Fibroblast of lung (primary cell): ENCODE results near the gene IFIH1.

ENCODE experiments used
- CTCF ChIP-seq, 2 donors: IDR thresholded peaks in 1 of 2; conservative IDR thresholded peaks in 1 of 2; 1 replicate in 1 of 2; 2 replicates in 1 of 2; pipeline ENCODE4 v1.5.1; 2011 to 2012; ENCODE audit warnings: low read length in 2 of 2, control low read depth in 1 of 2, inconsistent platforms in 1 of 2, low read depth in 1 of 2, mild to moderate bottlenecking in 1 of 2
- EZH2 ChIP-seq: IDR thresholded peaks from 2 replicates; pipeline ENCODE4 v1.5.1; 2012; ENCODE audit warnings: low read length, control low read depth, mild to moderate bottlenecking; ENCODE audit errors: missing control alignments

- TF ChIP-seq CTCF (conservative IDR thresholded peaks at IDR 0.05 in 1 of 2, IDR thresholded peaks at IDR 0.05 in 1 of 2; ENCODE audit: low read depth in 1 of 2, low read length in 2 of 2) (no peak), EZH2 (no peak)
Observed at GRCh38 chr2:162298669-162299335, 19.7 kb downstream of the IFIH1 start.
